ENCODE data around the gene ARHGAP22.
"Not testable (repeated sequence)": the region's sequence is repeated elsewhere in the genome, so short reads cannot be mapped to it uniquely, and the experiment has no call there.

The ARHGAP22 gene

GRCh38 chr10:48446785-48447184, 158.1 kb downstream of the ARHGAP22 start:
- DNase-seq = no peak

GRCh38 chr10:48445932-48446331, 158.9 kb downstream of the ARHGAP22 start:
- DNase-seq = no peak

- peak; percentile 93 for DNase-seq
Observed at GRCh38 chr10:48444861-48445841, 159.7 kb downstream of the ARHGAP22 start.

- peak; percentile 89 for DNase-seq
Observed at GRCh38 chr10:48444266-48444665, 160.6 kb downstream of the ARHGAP22 start.

GRCh38 chr10:48442809-48443177, 162.1 kb downstream of the ARHGAP22 start:
- no peak for DNase-seq

- DNase-seq = no peak
Observed at GRCh38 chr10:48442090-48442808, 162.6 kb downstream of the ARHGAP22 start.

GRCh38 chr10:48440771-48441170, 164.1 kb downstream of the ARHGAP22 start:
- DNase-seq = no peak

- no peak for DNase-seq
Observed at GRCh38 chr10:48439581-48440041, 165.3 kb downstream of the ARHGAP22 start.

- DNase-seq = no peak
Observed at GRCh38 chr10:48439031-48439430, 165.8 kb downstream of the ARHGAP22 start.

- no peak for DNase-seq
Observed at GRCh38 chr10:48437546-48437945, 167.3 kb downstream of the ARHGAP22 start.

- no peak for DNase-seq
Observed at GRCh38 chr10:48431871-48432270, 173.0 kb downstream of the ARHGAP22 start.

- DNase-seq = no peak
Observed at GRCh38 chr10:48430402-48430993, 174.4 kb downstream of the ARHGAP22 start.

GRCh38 chr10:48429309-48429708, 175.6 kb downstream of the ARHGAP22 start:
- DNase-seq = peak; percentile 51

- no peak for DNase-seq
Observed at GRCh38 chr10:48428896-48429295, 176.0 kb downstream of the ARHGAP22 start.

GRCh38 chr10:48423884-48424283, 181.0 kb downstream of the ARHGAP22 start:
- DNase-seq = no peak

GRCh38 chr10:48421862-48422261, 183.0 kb downstream of the ARHGAP22 start:
- DNase-seq = not testable (repeated sequence)

- no peak for DNase-seq
Observed at GRCh38 chr10:48419714-48420113, 185.2 kb downstream of the ARHGAP22 start.

- DNase-seq = no peak
Observed at GRCh38 chr10:48418189-48418788, 186.6 kb downstream of the ARHGAP22 start.

- no peak for DNase-seq
Observed at GRCh38 chr10:48417374-48417773, 187.5 kb downstream of the ARHGAP22 start.

GRCh38 chr10:48416584-48417232, 188.2 kb downstream of the ARHGAP22 start:
- no peak for DNase-seq

GRCh38 chr10:48414778-48415177, 190.1 kb downstream of the ARHGAP22 start:
- no peak for DNase-seq

GRCh38 chr10:48414160-48414559, 190.7 kb downstream of the ARHGAP22 start:
- no peak for DNase-seq
